Measurements from ENCODE around the gene KLHDC8B.

The KLHDC8B gene

DNA sequence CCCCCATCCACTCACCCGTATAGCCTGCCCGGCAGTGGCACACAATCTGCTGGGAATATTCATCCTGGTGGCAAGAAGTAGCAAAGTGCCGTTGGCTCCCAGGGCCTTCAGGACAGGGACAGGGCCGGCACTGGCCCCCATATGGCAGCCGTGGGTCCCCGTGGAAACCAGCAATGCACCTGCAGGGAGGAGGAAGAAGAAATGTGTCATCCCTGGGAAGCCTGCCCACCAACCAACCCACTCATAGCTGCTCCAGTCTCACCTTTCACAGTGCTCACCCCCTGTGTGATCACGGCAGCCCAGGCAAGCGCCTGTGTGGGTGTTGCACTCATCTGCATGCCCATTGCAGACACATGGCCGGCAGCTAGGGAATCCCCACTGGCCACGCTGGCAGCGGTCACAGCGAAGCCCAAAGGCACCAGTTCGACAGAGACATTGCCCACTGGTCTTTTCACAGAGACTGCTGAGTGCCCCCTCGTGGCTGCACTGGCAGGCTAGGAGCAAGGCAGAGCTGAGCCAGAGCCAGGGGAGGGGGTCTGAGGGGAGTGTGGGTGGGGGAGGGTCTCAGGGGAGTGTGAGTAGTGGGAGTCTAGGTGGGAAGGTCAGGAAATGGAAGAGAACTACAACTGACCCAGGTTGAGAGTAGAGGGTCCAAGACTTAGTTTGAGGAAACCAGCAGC is 46.3 kb upstream of the KLHDC8B start:
- TF ChIP-seq, protein P1, sequence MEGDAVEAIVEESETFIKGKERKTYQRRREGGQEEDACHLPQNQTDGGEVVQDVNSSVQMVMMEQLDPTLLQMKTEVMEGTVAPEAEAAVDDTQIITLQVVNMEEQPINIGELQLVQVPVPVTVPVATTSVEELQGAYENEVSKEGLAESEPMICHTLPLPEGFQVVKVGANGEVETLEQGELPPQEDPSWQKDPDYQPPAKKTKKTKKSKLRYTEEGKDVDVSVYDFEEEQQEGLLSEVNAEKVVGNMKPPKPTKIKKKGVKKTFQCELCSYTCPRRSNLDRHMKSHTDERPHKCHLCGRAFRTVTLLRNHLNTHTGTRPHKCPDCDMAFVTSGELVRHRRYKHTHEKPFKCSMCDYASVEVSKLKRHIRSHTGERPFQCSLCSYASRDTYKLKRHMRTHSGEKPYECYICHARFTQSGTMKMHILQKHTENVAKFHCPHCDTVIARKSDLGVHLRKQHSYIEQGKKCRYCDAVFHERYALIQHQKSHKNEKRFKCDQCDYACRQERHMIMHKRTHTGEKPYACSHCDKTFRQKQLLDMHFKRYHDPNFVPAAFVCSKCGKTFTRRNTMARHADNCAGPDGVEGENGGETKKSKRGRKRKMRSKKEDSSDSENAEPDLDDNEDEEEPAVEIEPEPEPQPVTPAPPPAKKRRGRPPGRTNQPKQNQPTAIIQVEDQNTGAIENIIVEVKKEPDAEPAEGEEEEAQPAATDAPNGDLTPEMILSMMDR (IDR thresholded peaks at IDR 0.05; ENCODE audit: low read depth, low read length, missing control alignments): no peak
- no peak for DNase-seq (ENCODE audit: extremely low read depth, low read depth)
- H3K4me3 ChIP-seq (replicated peaks; ENCODE audit: low read depth, low read length): no peak overlapping the region

DNA sequence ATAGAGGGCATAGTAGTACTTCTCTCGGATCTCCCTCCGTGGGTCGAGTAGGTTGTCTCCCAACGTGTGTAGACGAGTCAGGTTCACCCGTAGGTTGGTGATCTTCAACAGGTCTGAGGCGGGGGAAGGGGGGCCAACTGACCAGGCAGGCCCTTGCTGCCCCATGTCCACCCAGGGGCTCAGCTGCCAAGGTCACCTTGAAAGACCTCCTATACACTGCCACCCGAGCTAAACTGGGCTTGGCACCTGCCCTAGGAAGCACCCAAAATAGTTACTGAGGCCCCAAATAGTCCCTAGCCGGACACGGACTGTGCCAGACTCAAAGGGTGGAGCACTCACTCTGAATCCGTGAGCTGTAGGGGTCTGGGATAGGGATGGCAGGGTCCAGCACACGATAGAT is 40.4 kb upstream of the KLHDC8B start:
- H3K4me3 ChIP-seq (replicated peaks; ENCODE audit: low read depth, low read length): no peak overlapping the region
- TF ChIP-seq, protein P1 (IDR thresholded peaks at IDR 0.05; ENCODE audit: low read depth, low read length, missing control alignments): no peak
- no peak for DNase-seq (ENCODE audit: extremely low read depth, low read depth)

DNA sequence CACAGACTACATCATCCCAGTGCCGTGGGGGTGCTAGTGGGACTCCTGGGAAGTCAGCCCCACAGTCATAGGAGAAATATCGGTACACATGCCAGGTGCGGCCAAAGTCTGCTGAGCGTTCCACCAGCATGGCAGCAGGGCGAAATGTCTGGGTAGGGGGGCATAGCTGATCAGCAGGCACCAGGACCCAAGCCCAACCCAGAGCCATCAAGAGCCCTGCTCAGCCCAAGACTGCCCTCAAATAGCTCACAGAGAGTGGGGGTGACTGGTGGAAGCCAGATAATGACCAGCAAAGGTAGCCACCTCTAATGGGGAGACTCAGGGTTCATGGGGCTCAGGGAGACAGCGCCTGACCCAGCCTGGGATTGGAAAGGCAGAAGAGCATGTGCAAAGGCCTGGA is 39.8 kb upstream of the KLHDC8B start:
- H3K4me3 ChIP-seq (replicated peaks; ENCODE audit: low read depth, low read length): peak overlapping the region; percentile 81

DNA sequence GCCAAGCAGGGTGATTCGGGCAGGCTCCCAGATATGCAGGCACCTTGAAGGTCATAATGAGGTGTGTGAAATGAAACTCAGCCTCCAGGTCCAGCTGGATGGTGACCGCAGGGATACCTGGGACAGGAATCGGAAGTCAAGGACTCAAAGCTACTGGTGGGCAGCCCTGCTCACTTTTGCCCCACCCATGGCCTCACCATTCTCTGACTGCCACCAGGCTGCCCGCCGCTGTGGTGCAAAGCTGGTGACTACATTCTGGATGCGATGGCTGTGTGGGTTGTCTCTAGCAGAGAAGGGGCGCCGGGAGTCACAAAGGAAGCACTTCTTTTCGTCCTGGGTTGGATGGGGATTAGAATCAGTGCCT is 39.3 kb upstream of the KLHDC8B start:
- no peak for DNase-seq (ENCODE audit: extremely low read depth, low read depth)
- peak overlapping the region; percentile 81 for H3K4me3 ChIP-seq (replicated peaks; ENCODE audit: low read depth, low read length)

More for the DNA sequence above, 39.8 kb upstream of the KLHDC8B start:
- no peak for DNase-seq (ENCODE audit: extremely low read depth, low read depth)
- TF ChIP-seq, protein P1 (IDR thresholded peaks at IDR 0.05; ENCODE audit: low read depth, low read length, missing control alignments): no peak

DNA sequence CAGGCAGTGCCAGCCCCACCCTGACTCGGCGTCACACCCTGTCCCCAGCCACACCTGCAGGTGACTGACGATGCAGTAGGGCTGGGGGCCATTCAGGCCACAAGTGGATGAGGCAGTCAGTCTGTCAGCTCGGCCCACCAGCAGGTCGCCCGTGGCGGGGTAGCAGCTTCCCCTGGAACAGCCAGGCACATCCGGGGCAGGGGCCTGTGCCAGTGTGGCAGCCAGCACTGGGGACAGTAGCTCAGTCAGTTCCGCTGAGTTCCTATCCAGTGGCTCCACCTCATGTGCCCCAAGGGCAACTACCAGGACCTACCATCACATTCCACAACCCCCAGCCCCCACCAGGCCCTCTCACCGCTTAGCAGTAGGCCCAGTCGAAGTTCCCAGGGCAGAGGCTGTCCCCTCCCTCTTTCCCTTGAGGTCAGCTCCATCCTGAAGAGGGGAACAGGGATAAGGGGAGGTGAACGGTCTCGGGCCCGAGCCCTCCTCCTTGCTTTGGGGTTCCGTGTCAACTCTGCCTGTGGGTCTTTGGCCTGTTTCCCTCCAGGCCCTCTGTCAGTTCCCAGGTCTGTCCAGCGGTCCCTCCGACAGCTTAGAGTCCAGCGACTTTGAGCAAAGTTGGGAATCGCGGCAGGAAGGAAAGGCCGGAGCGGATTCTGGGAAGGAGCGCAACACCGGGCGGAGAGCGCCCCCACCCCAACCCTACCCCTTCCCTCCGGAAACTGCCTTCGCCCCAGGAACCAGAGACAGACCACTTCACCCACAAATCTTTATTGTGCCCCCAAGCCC is 38.8 kb upstream of the KLHDC8B start, which contains the start of gene LAMB2:
LAMB2 (minus strand) TSS at position 614 of the 789 bp plus-strand sequence; CDS start at position 431, 183 bp downstream.
- TF ChIP-seq, protein P1 (IDR thresholded peaks at IDR 0.05; ENCODE audit: low read depth, low read length, missing control alignments): peak; percentile 20
- DNase-seq (ENCODE audit: extremely low read depth, low read depth): peak; percentile 40
- peak within 1 kb of the TSS; percentile 81 for H3K4me3 ChIP-seq (replicated peaks; ENCODE audit: low read depth, low read length)

More for the DNA sequence above, 39.3 kb upstream of the KLHDC8B start:
- TF ChIP-seq, protein P1 (IDR thresholded peaks at IDR 0.05; ENCODE audit: low read depth, low read length, missing control alignments): no peak

DNA sequence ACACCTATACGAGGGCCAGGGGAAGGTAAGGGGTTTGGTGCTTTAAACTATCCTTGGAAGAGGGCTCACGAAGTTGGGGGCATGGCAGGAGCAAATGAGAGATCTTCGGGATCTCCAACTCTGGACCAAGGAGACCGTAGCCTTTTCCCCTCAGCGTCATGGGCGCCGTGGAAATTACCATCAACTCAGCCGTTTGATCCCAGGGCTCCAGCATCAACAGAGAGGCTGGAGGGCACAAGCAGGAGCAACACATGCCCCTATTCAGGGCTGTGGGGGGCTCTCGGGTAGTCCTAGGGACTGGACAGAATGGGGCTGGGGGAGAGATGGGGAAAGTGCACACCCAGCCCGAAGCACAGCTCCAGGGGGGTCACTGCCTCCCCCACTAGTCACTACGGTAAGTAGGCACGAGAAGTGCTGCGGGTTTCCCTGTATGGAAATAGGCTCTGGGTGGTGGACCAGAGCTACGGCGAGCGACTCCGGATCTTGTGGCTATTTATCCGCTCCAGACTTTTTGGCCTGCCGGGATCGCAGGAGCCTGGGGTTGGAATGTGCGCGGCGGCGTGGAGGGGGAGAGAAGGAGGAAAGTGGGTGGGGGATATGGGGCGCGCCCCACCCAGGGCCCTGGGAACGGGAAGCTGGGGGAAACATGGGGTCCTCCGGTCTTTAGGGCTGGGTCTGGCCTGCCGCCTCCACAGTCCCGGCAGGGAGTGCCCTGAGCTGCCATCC is 38.0 kb upstream of the KLHDC8B start:
- peak; percentile 66 for DNase-seq (ENCODE audit: extremely low read depth, low read depth)
- peak overlapping the region; percentile 81 for H3K4me3 ChIP-seq (replicated peaks; ENCODE audit: low read depth, low read length)
- TF ChIP-seq, protein P1 (IDR thresholded peaks at IDR 0.05; ENCODE audit: low read depth, low read length, missing control alignments): no peak
